GM19452 (cell line): ENCODE results near the gene LRRC4B.
"Not testable (repeated sequence)": the region's sequence is repeated elsewhere in the genome, so short reads cannot be mapped to it uniquely, and the experiment has no call there.

Experiments
- ATAC-seq: cut with Tn5 transposase; IDR thresholded peaks from one replicate; pipeline ENCODE4 v1.9.1; 2021; ENCODE audit not compliant: unreplicated experiment

The LRRC4B gene

GRCh38 chr19:50489461-50490011 is 78.7 kb downstream of the LRRC4B start:
- ATAC-seq = no peak

- no peak for ATAC-seq
Measured at GRCh38 chr19:50488389-50489194, 79.6 kb downstream of the LRRC4B start.

- no peak for ATAC-seq
Measured at GRCh38 chr19:50486823-50487515, 81.3 kb downstream of the LRRC4B start.

GRCh38 chr19:50485284-50485955 is 82.8 kb downstream of the LRRC4B start:
- ATAC-seq = no peak

- ATAC-seq = no peak
Measured at GRCh38 chr19:50482916-50483315, 85.3 kb downstream of the LRRC4B start.

- ATAC-seq = no peak
Measured at GRCh38 chr19:50482271-50482855, 85.9 kb downstream of the LRRC4B start.

GRCh38 chr19:50481351-50482149 is 86.7 kb downstream of the LRRC4B start:
- no peak for ATAC-seq

GRCh38 chr19:50480281-50481111 is 87.7 kb downstream of the LRRC4B start:
- ATAC-seq = no peak

- ATAC-seq = no peak
Measured at GRCh38 chr19:50479761-50480251, 88.4 kb downstream of the LRRC4B start.

GRCh38 chr19:50478901-50479715 is 89.1 kb downstream of the LRRC4B start:
- ATAC-seq = no peak

GRCh38 chr19:50477751-50478515 is 90.3 kb downstream of the LRRC4B start:
- ATAC-seq = no peak

GRCh38 chr19:50476907-50477238 is 91.4 kb downstream of the LRRC4B start:
- ATAC-seq = no peak

GRCh38 chr19:50476224-50476906 is 91.9 kb downstream of the LRRC4B start, which contains the start of the genes EMC10 and GARIN5A:
Gene EMC10 (plus strand): TSS chr19:50476507. CDS start chr19:50476545, 38 bp downstream.
Gene GARIN5A (minus strand): TSS chr19:50476848. CDS start chr19:50476388, 460 bp downstream.
- peak; percentile 77 for ATAC-seq

- peak; percentile 17 for ATAC-seq
Measured at GRCh38 chr19:50475736-50476223, 92.5 kb downstream of the LRRC4B start.

GRCh38 chr19:50475101-50475568 is 93.1 kb downstream of the LRRC4B start:
- no peak for ATAC-seq

GRCh38 chr19:50473336-50473735 is 94.9 kb downstream of the LRRC4B start:
- not testable (repeated sequence) for ATAC-seq

GRCh38 chr19:50468818-50469217 is 99.4 kb downstream of the LRRC4B start:
- ATAC-seq = no peak
